ENCODE measurements around the gene ATP2A3.
A peak's percentile ranks its signal among the peaks of the same experiment; 100 is the strongest.

Gene ATP2A3

DNA sequence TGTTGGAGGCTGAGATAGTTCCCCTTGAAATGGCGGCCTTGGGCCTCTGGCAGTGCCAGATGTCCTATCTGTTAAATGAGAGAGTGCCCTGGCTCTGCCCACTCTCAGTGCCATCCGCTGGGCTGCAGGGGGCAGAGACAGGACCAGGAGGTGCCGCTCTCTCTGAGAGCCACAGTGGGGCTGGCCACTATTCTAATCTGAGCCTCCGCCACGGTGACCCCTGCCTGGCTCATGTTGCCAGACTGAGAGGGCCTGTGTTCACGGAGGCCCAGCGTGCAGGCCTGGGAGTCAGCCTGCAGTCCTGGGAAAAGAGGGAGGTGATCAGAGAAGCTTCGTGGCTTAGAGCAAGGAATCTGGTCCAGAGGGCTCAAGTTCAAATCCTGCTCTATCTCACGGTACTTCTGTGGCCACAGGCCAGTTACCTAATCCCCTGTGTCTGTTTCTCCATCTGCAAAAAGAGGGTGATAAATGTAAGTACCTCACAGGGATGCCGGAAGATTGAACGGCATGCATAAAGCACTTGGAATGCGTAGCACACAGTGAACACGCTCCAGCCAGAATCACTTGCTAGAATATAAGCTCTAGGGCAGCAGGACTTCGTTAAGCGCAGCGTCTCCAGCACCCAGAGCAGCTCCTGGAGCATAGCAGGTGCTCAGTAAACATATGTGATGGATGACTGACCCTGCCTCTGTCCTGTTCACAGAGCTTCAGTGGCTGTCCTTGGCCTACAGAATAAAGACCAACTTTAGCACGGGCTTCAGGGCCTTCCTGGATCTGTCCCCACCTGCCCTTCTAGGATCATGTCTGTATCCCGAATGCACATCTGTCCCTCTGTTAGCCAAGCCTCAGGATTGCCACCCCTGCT is 6.3 kb downstream of the ATP2A3 start:
- Histone ChIP-seq H3K27me3 (replicated peaks in 2 of 5; ENCODE audit: control insufficient read depth in 4 of 5, insufficient read depth in 5 of 5, low read length in 4 of 5) (no peaks in the 10 kb centered on the region), H3K9me3 (ENCODE audit: control extremely low read depth in 1 of 5, control insufficient read depth in 4 of 5, insufficient read depth in 2 of 5, low read depth in 1 of 5, low read length in 4 of 5) (no peaks in the 10 kb centered on the region), H3K36me3 (ENCODE audit: control insufficient read depth in 4 of 4, insufficient read depth in 4 of 4, low read length in 3 of 4) (peaks cover 6 to 69% (median 25%) of the 10 kb centered on the region in 4 experiments), H3K4me3 (ENCODE audit: control insufficient read depth in 1 of 7, extremely low read depth in 1 of 7, insufficient read depth in 4 of 7, low read depth in 2 of 7, low read length in 6 of 7) (no peak overlapping the region), H3K27ac (ENCODE audit: insufficient read depth in 1 of 2, low read depth in 1 of 2, low read length in 2 of 2, poor library complexity in 1 of 2, severe bottlenecking in 2 of 2) (no peak overlapping the region), H3K4me1 (ENCODE audit: control extremely low read depth in 1 of 4, control insufficient read depth in 4 of 4, insufficient read depth in 4 of 4, low read length in 3 of 4) (peaks cover 6 to 61% (median 52%) of the 10 kb centered on the region in 4 experiments)
- CTCF ChIA-PET = interaction anchor here (0.8 to 1.4 kb wide), 5 partner anchors 22 to 60 kb away, joined by 3 to 5 read pairs (median 3); no protein-coding TSS in a partner anchor
- WGBS (ENCODE audit: insufficient coverage) = 94% methylated on average over 15 of the region's 18 CpGs
- no peak for DNase-seq
- POLR2A ChIA-PET = interaction anchor here (0.7 to 1.7 kb wide), 2 partner anchors 7 to 41 kb away, joined by 4 to 8 read pairs; partner anchors contain the start of gene P2RX1

DNA sequence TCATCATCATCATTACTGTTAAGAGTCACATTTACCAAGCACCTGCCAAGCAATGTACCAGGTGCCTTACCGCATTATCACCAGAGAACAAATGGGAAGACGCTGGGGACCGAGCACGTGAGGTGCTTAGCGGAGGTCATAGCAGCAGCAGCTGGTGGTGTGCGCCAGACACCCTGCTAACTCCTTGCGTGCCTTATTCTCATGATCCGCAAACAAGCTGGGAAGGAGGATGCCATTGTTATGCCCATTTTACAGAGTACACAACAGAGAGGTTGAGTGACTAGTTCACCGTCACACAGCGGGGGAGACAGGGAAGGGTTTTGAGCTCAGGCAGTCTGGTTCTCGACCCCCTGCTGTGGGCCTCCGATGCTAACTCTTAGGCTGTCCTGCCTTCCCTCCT is 7.3 kb downstream of the ATP2A3 start:
- H3K27ac ChIP-seq (ENCODE audit: insufficient read depth in 1 of 2, low read depth in 1 of 2, low read length in 2 of 2, poor library complexity in 1 of 2, severe bottlenecking in 2 of 2) = no peak overlapping the region

DNA sequence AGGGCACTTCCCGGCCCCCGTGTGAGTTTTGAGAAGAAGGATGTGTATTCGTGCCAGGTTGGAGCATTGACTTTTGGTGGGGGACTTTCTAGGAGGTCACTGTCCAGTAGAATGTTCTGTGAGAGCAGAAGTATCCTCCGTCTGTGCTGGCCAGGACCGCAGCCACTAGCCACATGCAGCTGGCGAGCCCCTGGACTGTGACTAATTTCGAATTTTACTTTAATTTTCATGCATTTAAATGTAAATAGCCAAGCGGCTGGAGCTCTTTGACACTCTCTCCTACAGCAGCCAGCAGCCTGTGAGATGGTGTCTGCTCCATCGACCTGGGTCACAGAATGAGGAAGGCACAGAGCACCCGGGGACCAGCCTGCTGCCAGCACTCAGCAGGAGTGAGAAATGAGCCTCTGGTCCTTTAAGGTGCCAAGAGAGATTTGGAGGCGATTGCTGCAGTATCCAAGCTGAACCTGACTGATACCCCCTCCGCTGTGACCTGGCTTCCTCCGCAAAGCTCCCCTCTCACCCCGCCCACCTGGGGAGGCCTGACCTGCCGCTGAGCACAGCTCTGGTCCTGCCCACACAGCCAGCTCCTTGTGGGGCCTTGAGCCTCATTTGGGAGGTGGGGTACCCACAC is 7.8 kb downstream of the ATP2A3 start:
- Histone ChIP-seq H3K9me3 (ENCODE audit: control extremely low read depth in 1 of 5, control insufficient read depth in 4 of 5, insufficient read depth in 2 of 5, low read depth in 1 of 5, low read length in 4 of 5) (no peaks in the 10 kb centered on the region), H3K4me3 (ENCODE audit: control insufficient read depth in 1 of 7, extremely low read depth in 1 of 7, insufficient read depth in 4 of 7, low read depth in 2 of 7, low read length in 6 of 7) (no peak overlapping the region), H3K27ac (ENCODE audit: insufficient read depth in 1 of 2, low read depth in 1 of 2, low read length in 2 of 2, poor library complexity in 1 of 2, severe bottlenecking in 2 of 2) (no peak overlapping the region), H3K36me3 (ENCODE audit: control insufficient read depth in 4 of 4, insufficient read depth in 4 of 4, low read length in 3 of 4) (peaks cover 6 to 76% (median 32%) of the 10 kb centered on the region in 4 experiments), H3K4me1 (ENCODE audit: control extremely low read depth in 1 of 4, control insufficient read depth in 4 of 4, insufficient read depth in 4 of 4, low read length in 3 of 4) (peaks cover 4 to 46% (median 37%) of the 10 kb centered on the region in 4 experiments), H3K27me3 (replicated peaks in 2 of 5; ENCODE audit: control insufficient read depth in 4 of 5, insufficient read depth in 5 of 5, low read length in 4 of 5) (no peaks in the 10 kb centered on the region)
- 78% methylated on average over 12 of the region's 15 CpGs for WGBS (ENCODE audit: insufficient coverage)
- peak in 1 of 3 donors; percentile 41 for DNase-seq
- CTCF ChIA-PET = interaction anchor here (0.7 to 1.4 kb wide), 3 partner anchors 21 to 50 kb away, joined by 3 to 5 read pairs (median 3); no protein-coding TSS in a partner anchor
- POLR2A ChIA-PET = interaction anchor here (0.9 to 2.4 kb wide), 4 partner anchors 9 to 100 kb away, joined by 3 to 12 read pairs (median 6); partner anchors contain the start of gene P2RX1

More for the DNA sequence above, 7.3 kb downstream of the ATP2A3 start:
- ChIA-PET CTCF (interaction anchor here (0.7 to 1.4 kb wide), 3 partner anchors 22 to 49 kb away, joined by 3 to 5 read pairs (median 3); no protein-coding TSS in a partner anchor), POLR2A (interaction anchor here (0.7 to 2.4 kb wide), 5 partner anchors 8 to 99 kb away, joined by 3 to 12 read pairs (median 4); partner anchors contain the start of gene P2RX1)
- Histone ChIP-seq H3K4me3 (ENCODE audit: control insufficient read depth in 1 of 7, extremely low read depth in 1 of 7, insufficient read depth in 4 of 7, low read depth in 2 of 7, low read length in 6 of 7) (no peak overlapping the region), H3K4me1 (ENCODE audit: control extremely low read depth in 1 of 4, control insufficient read depth in 4 of 4, insufficient read depth in 4 of 4, low read length in 3 of 4) (peaks cover 4 to 51% (median 42%) of the 10 kb centered on the region in 4 experiments), H3K27me3 (replicated peaks in 2 of 5; ENCODE audit: control insufficient read depth in 4 of 5, insufficient read depth in 5 of 5, low read length in 4 of 5) (no peaks in the 10 kb centered on the region), H3K36me3 (ENCODE audit: control insufficient read depth in 4 of 4, insufficient read depth in 4 of 4, low read length in 3 of 4) (peaks cover 6 to 75% (median 29%) of the 10 kb centered on the region in 4 experiments), H3K9me3 (ENCODE audit: control extremely low read depth in 1 of 5, control insufficient read depth in 4 of 5, insufficient read depth in 2 of 5, low read depth in 1 of 5, low read length in 4 of 5) (no peaks in the 10 kb centered on the region)
- DNase-seq = no peak
- WGBS (ENCODE audit: insufficient coverage) = 91% methylated on average over 12 of the region's 12 CpGs

DNA sequence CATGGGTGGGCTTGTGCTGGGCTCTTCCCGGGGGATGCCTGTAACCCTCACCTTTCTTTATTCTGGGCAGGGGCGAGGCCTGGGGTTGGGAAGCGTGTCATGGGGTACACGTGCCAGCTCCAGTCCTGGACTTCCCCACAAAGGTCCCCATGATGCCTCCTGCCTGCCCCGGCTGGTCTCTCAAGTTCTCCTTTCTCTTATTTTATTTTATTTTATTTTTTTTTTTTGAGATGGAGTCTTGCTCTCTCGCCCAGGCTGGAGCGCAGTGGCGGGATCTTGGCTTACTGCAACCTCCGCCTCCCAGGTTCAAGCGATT is 8.6 kb downstream of the ATP2A3 start:
- ChIA-PET CTCF (interaction anchor here (0.8 to 1.3 kb wide), 4 partner anchors 10 to 67 kb away, joined by 3 to 4 read pairs (median 3); no protein-coding TSS in a partner anchor), POLR2A (interaction anchor here (0.7 to 2.4 kb wide), 2 partner anchors 14 to 39 kb away, joined by 3 to 12 read pairs; partner anchors contain the start of gene P2RX1)
- 97% methylated on average over 5 of the region's 10 CpGs for WGBS (ENCODE audit: insufficient coverage)
- H3K27ac ChIP-seq (ENCODE audit: insufficient read depth in 1 of 2, low read depth in 1 of 2, low read length in 2 of 2, poor library complexity in 1 of 2, severe bottlenecking in 2 of 2) = peak overlapping the region in 1 of 2 experiments; percentile 40
- H3K9me3 ChIP-seq (ENCODE audit: control extremely low read depth in 1 of 5, control insufficient read depth in 4 of 5, insufficient read depth in 2 of 5, low read depth in 1 of 5, low read length in 4 of 5) = no peaks in the 10 kb centered on the region
- DNase-seq = peak in 2 of 3 donors; percentile 48 to 52
- H3K4me1 ChIP-seq (ENCODE audit: control extremely low read depth in 1 of 4, control insufficient read depth in 4 of 4, insufficient read depth in 4 of 4, low read length in 3 of 4) = peaks cover 0 to 37% (median 29%) of the 10 kb centered on the region in 4 experiments
- no peak overlapping the region for H3K4me3 ChIP-seq (ENCODE audit: control insufficient read depth in 1 of 7, extremely low read depth in 1 of 7, insufficient read depth in 4 of 7, low read depth in 2 of 7, low read length in 6 of 7)
- H3K36me3 ChIP-seq (ENCODE audit: control insufficient read depth in 4 of 4, insufficient read depth in 4 of 4, low read length in 3 of 4) = peaks cover 6 to 75% (median 36%) of the 10 kb centered on the region in 4 experiments
- no peaks in the 10 kb centered on the region for H3K27me3 ChIP-seq (replicated peaks in 2 of 5; ENCODE audit: control insufficient read depth in 4 of 5, insufficient read depth in 5 of 5, low read length in 4 of 5)

DNA sequence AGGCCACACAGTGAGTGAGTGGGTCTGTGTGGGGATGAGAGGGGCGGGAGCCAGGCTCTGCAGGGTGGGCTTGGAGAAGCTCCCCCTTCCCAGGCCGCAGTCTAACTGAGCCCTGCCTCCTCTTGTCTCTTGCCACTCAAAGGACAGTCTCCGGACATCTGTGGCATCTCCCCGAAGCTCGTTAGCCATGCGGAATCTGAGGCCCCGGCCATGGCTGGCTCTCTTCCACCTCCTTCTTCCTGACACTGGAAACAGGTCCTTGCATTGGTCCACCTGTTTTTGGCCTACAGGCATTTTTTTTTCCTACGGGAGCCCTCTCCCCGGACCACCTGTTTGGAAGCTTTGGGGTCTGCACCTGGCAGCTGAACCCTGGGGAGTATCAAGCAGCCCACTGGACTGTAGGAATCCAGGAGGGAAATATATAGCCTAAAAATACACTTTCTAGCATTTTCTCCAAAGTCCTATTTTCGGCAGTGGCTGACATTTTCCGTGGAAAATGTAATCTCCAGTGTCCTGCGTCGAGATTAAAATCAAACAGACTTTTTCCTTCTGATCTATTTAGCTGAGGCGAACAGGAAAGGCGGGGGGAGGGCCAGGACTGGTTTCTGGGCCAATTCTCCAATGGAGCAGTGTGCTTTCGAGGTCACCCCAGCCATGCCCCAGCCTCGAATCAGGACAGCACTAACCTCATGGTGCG is 9.1 kb downstream of the ATP2A3 start:
- POLR2A ChIA-PET = interaction anchor here (0.7 to 2.4 kb wide), 2 partner anchors 14 to 38 kb away, joined by 3 to 12 read pairs; partner anchors contain the start of gene P2RX1
- CTCF ChIA-PET = interaction anchor here (0.8 to 1.3 kb wide), 5 partner anchors 11 to 68 kb away, joined by 3 to 4 read pairs (median 3); no protein-coding TSS in a partner anchor
- DNase-seq = no peak
- H3K36me3 ChIP-seq (ENCODE audit: control insufficient read depth in 4 of 4, insufficient read depth in 4 of 4, low read length in 3 of 4) = peaks cover 6 to 75% (median 39%) of the 10 kb centered on the region in 4 experiments
- H3K4me3 ChIP-seq (ENCODE audit: control insufficient read depth in 1 of 7, extremely low read depth in 1 of 7, insufficient read depth in 4 of 7, low read depth in 2 of 7, low read length in 6 of 7) = no peak overlapping the region
- 70% methylated on average over 11 of the region's 18 CpGs for WGBS (ENCODE audit: insufficient coverage)
- H3K9me3 ChIP-seq (ENCODE audit: control extremely low read depth in 1 of 5, control insufficient read depth in 4 of 5, insufficient read depth in 2 of 5, low read depth in 1 of 5, low read length in 4 of 5) = no peaks in the 10 kb centered on the region
- H3K27me3 ChIP-seq (replicated peaks in 2 of 5; ENCODE audit: control insufficient read depth in 4 of 5, insufficient read depth in 5 of 5, low read length in 4 of 5) = no peaks in the 10 kb centered on the region
- peak overlapping the region in 1 of 2 experiments; percentile 40 for H3K27ac ChIP-seq (ENCODE audit: insufficient read depth in 1 of 2, low read depth in 1 of 2, low read length in 2 of 2, poor library complexity in 1 of 2, severe bottlenecking in 2 of 2)
- peaks cover 0 to 32% (median 24%) of the 10 kb centered on the region in 4 experiments for H3K4me1 ChIP-seq (ENCODE audit: control extremely low read depth in 1 of 4, control insufficient read depth in 4 of 4, insufficient read depth in 4 of 4, low read length in 3 of 4)

DNA sequence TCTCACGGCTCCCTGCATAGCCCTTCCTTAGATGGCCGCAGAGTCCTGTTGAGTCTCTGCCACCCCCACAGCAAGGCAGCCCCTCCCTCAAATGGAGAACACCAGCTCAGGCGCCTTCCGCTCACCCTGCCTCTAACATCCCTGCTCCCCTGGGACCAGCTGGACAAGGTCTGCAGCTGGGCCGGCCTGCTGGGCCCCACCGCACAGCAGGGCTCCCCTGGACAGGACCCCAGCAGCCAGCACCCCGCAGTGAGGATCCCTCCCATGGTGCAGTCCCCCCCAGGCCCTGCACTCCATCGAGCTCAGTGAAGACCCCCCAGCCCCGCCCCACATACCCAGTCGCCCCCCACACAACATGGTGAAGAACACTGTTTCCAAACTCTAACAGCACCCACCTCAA is 10.2 kb downstream of the ATP2A3 start:
- Histone ChIP-seq H3K9me3 (ENCODE audit: control extremely low read depth in 1 of 5, control insufficient read depth in 4 of 5, insufficient read depth in 2 of 5, low read depth in 1 of 5, low read length in 4 of 5) (no peaks in the 10 kb centered on the region), H3K36me3 (ENCODE audit: control insufficient read depth in 4 of 4, insufficient read depth in 4 of 4, low read length in 3 of 4) (peaks cover 10 to 73% (median 46%) of the 10 kb centered on the region in 4 experiments), H3K27ac (ENCODE audit: insufficient read depth in 1 of 2, low read depth in 1 of 2, low read length in 2 of 2, poor library complexity in 1 of 2, severe bottlenecking in 2 of 2) (peak overlapping the region in 1 of 2 experiments; percentile 25), H3K4me3 (ENCODE audit: control insufficient read depth in 1 of 7, extremely low read depth in 1 of 7, insufficient read depth in 4 of 7, low read depth in 2 of 7, low read length in 6 of 7) (no peak overlapping the region), H3K27me3 (replicated peaks in 2 of 5; ENCODE audit: control insufficient read depth in 4 of 5, insufficient read depth in 5 of 5, low read length in 4 of 5) (no peaks in the 10 kb centered on the region), H3K4me1 (ENCODE audit: control extremely low read depth in 1 of 4, control insufficient read depth in 4 of 4, insufficient read depth in 4 of 4, low read length in 3 of 4) (peaks cover 0 to 22% (median 14%) of the 10 kb centered on the region in 4 experiments)
- 91% methylated on average over 5 of the region's 10 CpGs for WGBS (ENCODE audit: insufficient coverage)
- ChIA-PET CTCF (interaction anchor here (1.3 to 2.0 kb wide), 4 partner anchors 8 to 50 kb away, joined by 3 to 5 read pairs (median 4); no protein-coding TSS in a partner anchor), POLR2A (interaction anchor here (0.6 kb wide), 1 partner anchor 38 kb away, joined by 3 read pairs; the partner anchor contains the start of gene P2RX1)
- no peak for DNase-seq
